HK-2 (cell line): ENCODE measurements around the gene BSN.

Source experiments
- DNase-seq: peaks from one replicate; pipeline ENCODE4 v3.0.0-alpha.2; 2018; ENCODE audit not compliant: unreplicated experiment

The BSN gene

DNA sequence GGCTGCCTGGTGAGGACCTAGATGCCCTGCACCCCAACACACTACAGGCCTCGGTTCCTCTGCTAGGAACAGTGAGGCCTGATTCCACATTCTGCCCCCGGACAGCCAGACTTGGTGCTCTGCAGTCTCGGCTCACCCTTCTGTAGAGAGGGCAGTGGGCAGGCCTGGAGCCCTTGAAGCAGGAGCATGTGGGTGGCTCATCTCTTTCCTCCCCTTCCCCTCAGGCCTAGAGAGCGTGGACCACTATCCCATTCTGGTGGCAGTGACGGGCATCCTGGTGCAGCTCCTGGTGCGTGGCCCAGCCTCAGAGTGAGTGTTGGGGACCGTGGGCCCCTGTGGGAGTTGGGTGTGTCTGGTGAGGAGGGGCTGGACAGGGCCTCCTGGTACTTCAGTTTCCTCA, 161.9 kb downstream of the BSN start:
- DNase-seq = no peak

DNA sequence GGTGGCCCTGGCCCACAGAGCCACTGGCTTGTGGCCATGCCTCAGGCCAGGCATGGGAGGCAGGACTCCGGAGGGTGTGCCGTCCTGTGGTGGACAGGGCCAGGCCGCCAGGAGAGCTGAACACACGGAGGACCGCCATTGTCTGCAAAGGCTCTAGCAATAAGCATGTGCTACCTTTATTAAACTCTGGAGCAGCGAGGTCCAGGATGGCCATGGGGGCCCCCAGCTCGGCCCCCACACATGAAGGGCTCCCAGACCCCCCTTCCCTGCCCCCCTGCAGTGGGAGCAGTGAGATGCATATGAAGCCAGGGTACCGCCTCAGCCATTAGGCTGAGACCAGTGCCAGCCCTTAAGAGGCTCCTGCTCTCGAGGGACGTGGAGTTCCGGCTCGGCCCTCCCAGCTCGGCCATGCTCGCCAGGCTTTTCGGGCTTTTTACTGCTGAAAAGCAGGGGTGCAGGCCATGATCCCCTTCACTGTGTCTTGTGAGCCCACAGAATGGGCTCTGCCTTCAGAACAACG, 162.5 kb downstream of the BSN start:
- no peak for DNase-seq

DNA sequence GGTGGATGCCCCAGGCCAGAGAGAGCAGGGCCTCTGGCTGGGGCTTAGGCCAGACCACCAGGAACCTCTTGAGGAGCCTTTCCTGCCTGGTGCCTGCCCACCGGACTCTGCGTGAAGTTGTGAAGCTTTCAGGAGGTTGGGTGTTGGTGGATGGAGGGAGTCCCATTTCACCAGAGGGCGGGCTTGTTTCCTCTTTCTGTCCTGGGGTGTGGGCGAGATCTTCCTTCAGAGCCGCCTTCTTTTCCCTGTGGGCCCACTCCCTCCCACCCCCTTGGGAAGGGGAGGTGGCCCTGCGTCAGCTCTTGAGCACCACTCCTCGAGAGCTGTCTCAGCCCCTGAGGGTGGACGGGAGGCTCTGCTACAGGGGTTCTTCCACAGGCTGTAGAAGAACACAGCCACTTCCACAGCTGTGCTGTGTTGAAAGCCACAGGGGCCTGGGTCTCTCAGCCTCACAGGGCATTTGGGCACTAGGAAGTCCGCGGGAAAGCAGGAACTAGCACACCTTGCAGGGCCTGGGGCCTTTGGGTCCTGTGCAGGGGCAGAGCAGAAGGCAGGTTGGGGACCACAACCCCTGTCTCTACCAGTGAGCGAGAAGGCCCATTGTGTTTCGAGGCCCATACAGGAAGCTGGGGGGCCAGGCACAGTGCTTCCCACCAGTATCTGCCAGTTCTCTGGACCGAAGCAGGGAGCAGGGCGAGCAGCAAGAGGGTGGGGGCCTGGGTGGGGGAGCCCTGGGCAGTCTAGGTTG, 163.1 kb downstream of the BSN start:
- no peak for DNase-seq

DNA sequence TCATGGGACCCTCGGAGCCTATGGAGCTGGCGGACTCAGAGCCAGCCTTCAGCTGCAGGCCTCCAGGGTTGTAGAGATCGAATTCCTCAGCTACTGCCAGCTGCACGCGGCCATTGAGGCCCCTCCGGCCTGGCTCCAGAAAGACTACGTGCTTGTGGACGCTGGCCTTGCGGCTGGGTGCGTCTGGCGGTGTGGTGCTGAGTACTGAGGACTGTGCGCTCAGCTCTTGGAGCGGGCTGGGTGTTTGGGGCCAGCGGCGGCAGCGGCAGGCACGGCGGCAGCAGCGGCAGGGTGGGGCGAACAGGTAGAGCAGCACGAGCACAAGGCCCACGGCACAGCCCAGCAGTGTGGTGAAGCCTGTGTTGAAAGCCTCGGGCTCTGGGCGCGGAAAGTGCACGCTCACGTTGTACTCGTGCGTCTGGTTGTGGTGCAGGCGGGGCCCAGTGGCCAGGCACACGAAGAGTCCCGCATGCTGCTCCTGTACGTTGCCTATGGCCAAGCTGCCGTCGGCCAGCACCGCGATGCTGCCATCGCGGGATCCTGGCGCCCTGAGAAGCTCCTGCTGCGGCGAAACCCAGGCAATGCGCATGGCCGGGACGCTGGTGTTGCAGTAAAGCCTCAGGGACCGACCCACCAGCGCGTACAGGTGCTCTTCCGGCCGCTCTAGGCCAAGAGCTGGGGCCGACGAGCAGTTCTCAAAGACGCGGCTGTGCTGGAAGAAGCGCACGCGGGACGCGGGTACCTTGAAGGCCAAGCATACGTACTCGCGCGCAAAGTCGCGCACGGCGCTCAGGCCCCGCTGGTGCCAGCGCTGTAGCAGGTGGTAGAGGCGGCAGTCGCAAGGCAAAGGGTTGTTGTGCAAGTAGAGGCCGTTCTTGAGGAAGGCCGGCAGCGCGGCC, 163.9 kb downstream of the BSN start:
- DNase-seq = no peak

DNA sequence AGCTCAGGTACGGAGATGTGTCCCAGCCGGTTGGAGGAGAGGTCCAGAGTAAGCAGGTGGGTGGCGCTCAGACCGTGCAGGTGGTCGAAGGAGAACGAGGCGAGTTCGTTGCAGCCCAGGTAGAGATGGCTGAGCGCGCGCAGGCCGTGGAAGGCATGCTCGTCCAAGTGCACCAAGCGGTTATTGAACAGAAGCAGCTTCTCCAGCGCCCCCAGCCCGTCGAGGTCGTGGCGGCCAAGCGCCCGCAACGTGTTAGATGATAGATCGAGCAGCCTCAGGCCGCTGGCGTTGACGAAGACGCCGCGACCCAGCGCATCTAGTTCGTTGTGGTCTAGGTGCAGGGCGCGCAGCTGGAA, 164.6 kb downstream of the BSN start:
- no peak for DNase-seq

DNA sequence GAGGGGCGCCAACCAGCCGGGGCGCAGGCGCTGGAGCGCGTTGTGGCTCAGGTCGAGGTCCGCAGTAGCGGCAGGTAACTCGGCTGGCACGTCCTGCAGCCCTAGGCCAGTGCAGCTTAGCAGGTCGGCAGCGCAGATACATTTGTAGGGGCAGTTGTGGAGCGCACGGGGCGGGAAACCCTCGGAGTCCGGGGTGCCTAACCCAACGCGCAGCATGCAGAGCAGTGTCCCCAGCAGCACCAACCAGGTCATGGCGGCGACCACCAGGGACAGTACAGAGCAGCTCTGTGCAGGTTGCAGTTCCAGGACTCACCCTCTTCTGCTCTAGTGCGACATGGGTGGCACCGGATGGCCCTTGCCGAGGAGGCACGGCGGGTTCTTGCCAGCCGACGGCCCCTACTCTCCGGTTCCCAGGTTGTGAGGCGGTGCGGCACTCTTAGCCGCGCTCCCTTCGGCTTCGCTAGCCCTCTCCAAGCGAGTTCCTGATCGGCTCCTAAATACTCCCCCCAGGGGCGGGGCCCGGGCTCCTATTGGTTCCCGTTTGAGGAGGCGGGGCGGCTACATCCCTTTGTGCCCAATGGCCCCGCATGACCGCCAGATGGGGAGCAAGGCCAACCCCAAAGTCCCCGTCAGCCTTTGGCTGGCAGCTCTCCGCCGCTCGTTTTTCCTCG, 165.1 kb downstream of the BSN start, which contains the start of gene AMIGO3:
Gene AMIGO3, minus strand, starts transcription at position 471 of the 671 bp plus-strand sequence. Its CDS starts 219 bp downstream, at position 252.
- DNase-seq = no peak
